HL-60 (cell line): ENCODE measurements around the gene HOXD8.

ENCODE experiments used
- DNase-seq, 2 experiments: peaks; one replicate each; pipeline ENCODE4 v3.0.0-alpha.2; 2010 to 2020; ENCODE audit warnings: low read depth in 1 of 2, low spot score in 1 of 2
- H3K27ac ChIP-seq: fragments of 250-450 bp; sonication (Bioruptor Pico); replicated peaks from 2 replicates; pipeline ENCODE4 v1.5.1; 2020; ENCODE audit warnings: mild to moderate bottlenecking, moderate library complexity
- H3K27me3 ChIP-seq: fragments of 250-450 bp; sonication (Bioruptor Pico); 2 replicates; pipeline ENCODE4 v1.5.1; 2021; ENCODE audit warnings: mild to moderate bottlenecking, moderate library complexity; ENCODE audit not compliant: insufficient read depth, poor library complexity, severe bottlenecking
- H3K4me3 ChIP-seq: replicated peaks from 2 replicates; pipeline ENCODE4 v1.5.1; 2011; ENCODE audit warnings: mild to moderate bottlenecking, control low read depth, low read length; ENCODE audit not compliant: insufficient read depth
- GABPA ChIP-seq: IDR thresholded peaks from 2 replicates; pipeline ENCODE4 v1.6.1; 2012; ENCODE audit warnings: low read depth
- POLR2AphosphoS5 ChIP-seq: IDR thresholded peaks from 2 replicates; pipeline ENCODE4 v1.6.1; 2012; ENCODE audit warnings: low read depth
- SPI1 ChIP-seq: IDR thresholded peaks from 2 replicates; pipeline ENCODE4 v1.6.1; 2012; ENCODE audit warnings: low read depth, mild to moderate bottlenecking, borderline replicate concordance
- TF ChIP-seq, protein P1 (sequence below): IDR thresholded peaks from 2 replicates; pipeline ENCODE4 v1.6.1; 2012; ENCODE audit warnings: low read depth; ENCODE audit not compliant: insufficient replicate concordance
- TF ChIP-seq, protein P2 (sequence below): IDR thresholded peaks from one replicate; pipeline ENCODE4 v1.5.1; 2011; ENCODE audit warnings: low read length, control low read depth, inconsistent platforms; ENCODE audit not compliant: insufficient read depth

Gene HOXD8

DNA sequence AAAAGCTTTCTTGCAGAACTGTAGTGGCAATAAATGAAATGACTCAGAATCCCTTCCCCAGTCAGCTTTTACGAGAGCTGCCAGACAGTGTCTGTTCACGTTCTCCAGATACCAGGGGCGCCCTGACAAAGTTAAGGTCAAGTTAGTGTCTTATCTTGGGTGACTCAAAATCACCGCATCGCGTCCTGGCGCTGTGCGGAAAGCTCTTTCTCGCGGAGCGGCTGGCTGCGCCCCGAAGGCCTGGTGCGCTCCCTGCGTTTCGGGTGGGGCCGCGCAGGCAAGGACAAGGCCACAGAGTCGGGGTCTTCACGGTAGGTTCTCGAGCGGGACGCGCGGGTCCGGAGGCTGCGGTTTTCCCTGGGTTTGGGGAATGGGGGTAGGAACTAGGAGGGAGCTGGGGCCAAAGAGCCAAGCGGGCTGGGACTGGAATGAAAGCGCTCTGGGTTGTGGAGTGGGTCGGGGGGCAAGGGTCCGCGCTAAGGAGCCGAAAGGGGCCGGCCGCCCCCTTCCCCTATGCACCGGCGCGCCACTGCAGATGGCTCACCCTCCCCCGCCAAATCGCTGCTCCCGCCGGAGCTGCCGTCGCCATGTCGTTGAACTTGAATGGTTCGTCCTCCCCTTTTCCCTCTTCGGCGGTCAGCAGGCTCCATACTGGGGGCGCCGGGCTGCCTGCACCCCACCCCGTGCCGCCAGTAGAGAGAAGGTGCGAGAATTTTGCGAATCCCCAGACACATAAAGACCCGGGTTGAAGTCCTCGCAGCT is 25.0 kb upstream of the HOXD8 start:
- no peak for DNase-seq
- Histone ChIP-seq H3K27ac (no peak overlapping the region), H3K4me3 (no peak overlapping the region), H3K27me3 (peaks cover 79% of the 10 kb centered on the region)
- TF ChIP-seq GABPA: no peak
- TF ChIP-seq, protein P1, sequence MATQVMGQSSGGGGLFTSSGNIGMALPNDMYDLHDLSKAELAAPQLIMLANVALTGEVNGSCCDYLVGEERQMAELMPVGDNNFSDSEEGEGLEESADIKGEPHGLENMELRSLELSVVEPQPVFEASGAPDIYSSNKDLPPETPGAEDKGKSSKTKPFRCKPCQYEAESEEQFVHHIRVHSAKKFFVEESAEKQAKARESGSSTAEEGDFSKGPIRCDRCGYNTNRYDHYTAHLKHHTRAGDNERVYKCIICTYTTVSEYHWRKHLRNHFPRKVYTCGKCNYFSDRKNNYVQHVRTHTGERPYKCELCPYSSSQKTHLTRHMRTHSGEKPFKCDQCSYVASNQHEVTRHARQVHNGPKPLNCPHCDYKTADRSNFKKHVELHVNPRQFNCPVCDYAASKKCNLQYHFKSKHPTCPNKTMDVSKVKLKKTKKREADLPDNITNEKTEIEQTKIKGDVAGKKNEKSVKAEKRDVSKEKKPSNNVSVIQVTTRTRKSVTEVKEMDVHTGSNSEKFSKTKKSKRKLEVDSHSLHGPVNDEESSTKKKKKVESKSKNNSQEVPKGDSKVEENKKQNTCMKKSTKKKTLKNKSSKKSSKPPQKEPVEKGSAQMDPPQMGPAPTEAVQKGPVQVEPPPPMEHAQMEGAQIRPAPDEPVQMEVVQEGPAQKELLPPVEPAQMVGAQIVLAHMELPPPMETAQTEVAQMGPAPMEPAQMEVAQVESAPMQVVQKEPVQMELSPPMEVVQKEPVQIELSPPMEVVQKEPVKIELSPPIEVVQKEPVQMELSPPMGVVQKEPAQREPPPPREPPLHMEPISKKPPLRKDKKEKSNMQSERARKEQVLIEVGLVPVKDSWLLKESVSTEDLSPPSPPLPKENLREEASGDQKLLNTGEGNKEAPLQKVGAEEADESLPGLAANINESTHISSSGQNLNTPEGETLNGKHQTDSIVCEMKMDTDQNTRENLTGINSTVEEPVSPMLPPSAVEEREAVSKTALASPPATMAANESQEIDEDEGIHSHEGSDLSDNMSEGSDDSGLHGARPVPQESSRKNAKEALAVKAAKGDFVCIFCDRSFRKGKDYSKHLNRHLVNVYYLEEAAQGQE: no peak
- TF ChIP-seq POLR2AphosphoS5: no peak
- TF ChIP-seq, protein P2, sequence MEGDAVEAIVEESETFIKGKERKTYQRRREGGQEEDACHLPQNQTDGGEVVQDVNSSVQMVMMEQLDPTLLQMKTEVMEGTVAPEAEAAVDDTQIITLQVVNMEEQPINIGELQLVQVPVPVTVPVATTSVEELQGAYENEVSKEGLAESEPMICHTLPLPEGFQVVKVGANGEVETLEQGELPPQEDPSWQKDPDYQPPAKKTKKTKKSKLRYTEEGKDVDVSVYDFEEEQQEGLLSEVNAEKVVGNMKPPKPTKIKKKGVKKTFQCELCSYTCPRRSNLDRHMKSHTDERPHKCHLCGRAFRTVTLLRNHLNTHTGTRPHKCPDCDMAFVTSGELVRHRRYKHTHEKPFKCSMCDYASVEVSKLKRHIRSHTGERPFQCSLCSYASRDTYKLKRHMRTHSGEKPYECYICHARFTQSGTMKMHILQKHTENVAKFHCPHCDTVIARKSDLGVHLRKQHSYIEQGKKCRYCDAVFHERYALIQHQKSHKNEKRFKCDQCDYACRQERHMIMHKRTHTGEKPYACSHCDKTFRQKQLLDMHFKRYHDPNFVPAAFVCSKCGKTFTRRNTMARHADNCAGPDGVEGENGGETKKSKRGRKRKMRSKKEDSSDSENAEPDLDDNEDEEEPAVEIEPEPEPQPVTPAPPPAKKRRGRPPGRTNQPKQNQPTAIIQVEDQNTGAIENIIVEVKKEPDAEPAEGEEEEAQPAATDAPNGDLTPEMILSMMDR: no peak
- TF ChIP-seq SPI1: no peak

DNA sequence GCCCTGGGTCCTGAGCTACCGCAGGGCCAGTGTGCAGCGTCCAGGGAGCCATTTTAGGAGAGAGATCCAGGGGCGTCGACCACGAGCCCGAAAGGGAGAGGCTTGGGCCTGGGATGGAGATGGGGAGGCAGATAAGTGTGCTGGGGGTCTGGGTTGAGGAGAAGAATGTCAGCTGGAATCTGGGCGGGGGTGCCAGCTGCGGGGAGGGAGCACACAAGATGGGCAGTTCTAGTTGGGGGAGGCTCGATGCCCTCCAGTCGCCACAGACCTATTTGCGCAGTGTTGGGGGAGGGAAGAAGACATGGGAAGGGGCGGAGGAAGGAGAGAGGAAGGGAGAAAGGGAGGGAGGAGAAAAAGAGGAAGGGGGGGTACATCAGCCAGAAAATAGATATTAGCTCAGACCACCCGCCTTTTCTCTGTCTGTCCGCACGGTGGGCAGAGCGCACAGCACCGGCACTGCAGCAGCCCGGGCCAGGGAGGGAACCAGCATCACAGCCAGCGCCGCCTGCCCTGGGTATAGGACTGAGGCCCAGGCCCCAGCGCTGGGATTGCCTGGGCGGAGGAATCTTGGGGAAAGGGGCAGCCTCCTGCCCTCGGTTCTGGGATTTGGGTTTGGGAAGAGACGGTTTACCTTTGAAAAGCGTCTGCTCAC is 24.3 kb upstream of the HOXD8 start:
- Histone ChIP-seq H3K4me3 (no peak overlapping the region), H3K27me3 (peaks cover 82% of the 10 kb centered on the region), H3K27ac (no peak overlapping the region)
- DNase-seq: no peak
- TF ChIP-seq, protein P1: no peak
- TF ChIP-seq SPI1: no peak
- TF ChIP-seq GABPA: no peak
- TF ChIP-seq, protein P2: no peak
- no peak for TF ChIP-seq POLR2AphosphoS5

DNA sequence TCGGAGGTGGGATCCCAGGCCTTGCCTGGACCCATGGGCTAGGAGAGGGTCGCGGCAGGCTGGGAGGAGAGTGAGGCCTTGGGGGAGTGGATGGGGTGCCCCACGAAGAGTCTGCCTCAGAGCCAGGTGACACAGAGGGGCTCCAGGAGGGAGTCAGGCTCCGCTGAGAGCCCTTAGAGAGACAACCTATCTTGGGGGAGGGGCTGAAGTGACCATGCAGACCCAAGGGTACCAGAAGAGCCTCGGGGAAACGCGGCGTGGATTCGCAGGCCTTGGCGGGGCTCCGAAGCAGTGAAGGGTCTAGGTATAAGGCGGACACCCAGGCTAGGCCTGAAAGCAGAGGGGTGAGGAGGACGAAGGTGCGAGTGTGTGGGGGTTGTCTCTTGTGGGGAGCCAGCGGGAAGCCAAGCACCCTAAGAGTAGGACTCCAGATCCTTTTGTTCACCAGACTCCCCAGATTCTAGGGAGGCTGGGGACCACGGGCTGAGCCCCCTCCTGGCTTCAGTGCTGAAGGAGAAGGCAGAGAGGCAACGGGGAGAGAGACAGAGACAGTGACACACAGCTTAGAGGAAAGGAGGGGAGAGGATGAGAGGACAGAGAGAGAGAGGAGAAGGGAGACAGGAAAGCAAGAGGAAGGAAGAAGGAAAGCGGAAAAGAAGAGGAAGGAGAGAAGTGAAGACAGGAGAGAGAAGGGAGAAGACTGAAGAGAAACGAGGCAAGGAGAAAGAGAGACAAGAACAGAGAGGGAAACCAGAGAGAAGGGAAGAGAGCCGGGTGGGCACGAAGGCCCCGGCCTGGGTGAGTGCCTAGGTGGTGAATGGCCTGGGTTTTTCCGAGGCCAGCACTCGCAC is 23.6 kb upstream of the HOXD8 start:
- no peak overlapping the region for H3K4me3 ChIP-seq
- H3K27me3 ChIP-seq: peaks cover 80% of the 10 kb centered on the region
- TF ChIP-seq, protein P2: no peak
- TF ChIP-seq SPI1: no peak
- TF ChIP-seq, protein P1: no peak
- no peak for TF ChIP-seq POLR2AphosphoS5
- no peak for TF ChIP-seq GABPA

More for the DNA sequence above, 23.6 kb upstream of the HOXD8 start:
- no peak for DNase-seq
- H3K27ac ChIP-seq: no peak overlapping the region
